H9 (cell line): ENCODE data around the gene STXBP5L. TPM values are rescaled to one million over a fixed set of nuclear protein-coding genes. Genes with fewer than 3 reads are reported as not detected.
"Not testable (repeated sequence)": the region's sequence is repeated elsewhere in the genome, so short reads cannot be mapped to it uniquely, and the experiment has no call there.

ENCODE experiments used
- DNase-seq: peaks from one replicate; pipeline ENCODE4 v3.0.0-alpha.2; 2017
- H2AFZ ChIP-seq: one replicate; pipeline ENCODE4 v1.6.1; 2013; ENCODE audit warnings: mild to moderate bottlenecking, low read length, control low read depth, moderate library complexity
- H2AK5ac ChIP-seq: 2 replicates; pipeline ENCODE4 v1.6.1; 2013; ENCODE audit warnings: low read length, control low read depth, mixed read lengths; ENCODE audit not compliant: insufficient read length
- H2BK120ac ChIP-seq: one replicate; pipeline ENCODE4 v1.6.1; 2013; ENCODE audit warnings: low read depth, mild to moderate bottlenecking, low read length, control low read depth, inconsistent platforms; ENCODE audit not compliant: poor library complexity, severe bottlenecking
- H2BK12ac ChIP-seq: 2 replicates; pipeline ENCODE4 v1.6.1; 2013; ENCODE audit warnings: low read length, control low read depth, mixed read lengths, low read depth; ENCODE audit not compliant: insufficient read length
- H2BK15ac ChIP-seq: 2 replicates; pipeline ENCODE4 v1.6.1; 2013; ENCODE audit warnings: low read depth, low read length, control low read depth
- H2BK20ac ChIP-seq: one replicate; pipeline ENCODE4 v1.6.1; 2013; ENCODE audit warnings: low read depth, mild to moderate bottlenecking, low read length, control low read depth, inconsistent platforms; ENCODE audit not compliant: poor library complexity, severe bottlenecking
- H2BK5ac ChIP-seq: 2 replicates; pipeline ENCODE4 v1.6.1; 2013; ENCODE audit warnings: low read length, control low read depth, mixed read lengths; ENCODE audit not compliant: insufficient read length
- H3K14ac ChIP-seq: 2 replicates; pipeline ENCODE4 v1.6.1; 2013; ENCODE audit warnings: low read length, control low read depth; ENCODE audit not compliant: insufficient read depth
- H3K18ac ChIP-seq: 2 replicates; pipeline ENCODE4 v1.6.1; 2013; ENCODE audit warnings: low read depth, mild to moderate bottlenecking, mixed read lengths, low read length, control low read depth; ENCODE audit not compliant: insufficient read length
- H3K23ac ChIP-seq: 2 replicates; pipeline ENCODE4 v1.6.1; 2013; ENCODE audit warnings: low read length, control low read depth, mixed read lengths, low read depth; ENCODE audit not compliant: insufficient read length
- H3K23me2 ChIP-seq: 2 replicates; pipeline ENCODE4 v1.6.1; 2013; ENCODE audit warnings: low read depth, mild to moderate bottlenecking, mixed read lengths, low read length, control low read depth; ENCODE audit not compliant: insufficient read length, poor library complexity, severe bottlenecking
- H3K27ac ChIP-seq: 2 replicates; pipeline ENCODE4 v1.5.1; 2013; ENCODE audit warnings: low read length, control low read depth, mixed read lengths, low read depth; ENCODE audit not compliant: insufficient read length
- H3K27me3 ChIP-seq: 2 replicates; pipeline ENCODE4 v1.6.1; 2013; ENCODE audit warnings: low read length, control low read depth, inconsistent platforms; ENCODE audit not compliant: insufficient read depth
- H3K4ac ChIP-seq: 2 replicates; pipeline ENCODE4 v1.6.1; 2013; ENCODE audit warnings: low read depth, mild to moderate bottlenecking, control low read depth, inconsistent platforms, low read length, moderate library complexity
- H3K4me1 ChIP-seq: 2 replicates; pipeline ENCODE4 v1.6.1; 2013; ENCODE audit warnings: low read length, control low read depth, inconsistent platforms; ENCODE audit not compliant: insufficient read depth
- H3K4me2 ChIP-seq: 2 replicates; pipeline ENCODE4 v1.6.1; 2013; ENCODE audit warnings: low read length, control low read depth, mixed read lengths; ENCODE audit not compliant: insufficient read length, insufficient read depth
- H3K56ac ChIP-seq: 2 replicates; pipeline ENCODE4 v1.6.1; 2013; ENCODE audit warnings: low read depth, mild to moderate bottlenecking, mixed read lengths, low read length, control low read depth; ENCODE audit not compliant: insufficient read length
- H3K79me1 ChIP-seq: 2 replicates; pipeline ENCODE4 v1.6.1; 2013; ENCODE audit warnings: low read depth, mild to moderate bottlenecking, moderate library complexity, low read length, control low read depth, inconsistent platforms; ENCODE audit not compliant: insufficient read depth, poor library complexity, severe bottlenecking
- H3K79me2 ChIP-seq: 2 replicates; pipeline ENCODE4 v1.6.1; 2013; ENCODE audit warnings: low read length, control low read depth, inconsistent platforms; ENCODE audit not compliant: insufficient read depth
- H3K9ac ChIP-seq: 2 replicates; pipeline ENCODE4 v1.6.1; 2013; ENCODE audit warnings: low read length, control low read depth, mixed read lengths; ENCODE audit not compliant: insufficient read length; ENCODE audit errors: extremely low read depth
- H3K9me3 ChIP-seq: one replicate; pipeline ENCODE4 v1.6.1; 2013; ENCODE audit warnings: low read depth, low read length, inconsistent platforms; ENCODE audit not compliant: control insufficient read depth
- H3T11ph ChIP-seq: one replicate; pipeline ENCODE4 v1.6.1; 2013; ENCODE audit warnings: mild to moderate bottlenecking, low read length, control low read depth, inconsistent platforms
- H4K20me1 ChIP-seq: one replicate; pipeline ENCODE4 v1.6.1; 2013; ENCODE audit not compliant: control insufficient read depth, insufficient read length, insufficient read depth
- H4K5ac ChIP-seq: 2 replicates; pipeline ENCODE4 v1.6.1; 2013; ENCODE audit warnings: low read depth, mild to moderate bottlenecking, mixed read lengths, low read length, control low read depth; ENCODE audit not compliant: insufficient read length
- H4K8ac ChIP-seq: replicated peaks from 2 replicates; pipeline ENCODE4 v1.6.1; 2013; ENCODE audit warnings: low read length, control low read depth, mixed read lengths, low read depth; ENCODE audit not compliant: insufficient read length
- H4K91ac ChIP-seq: 2 replicates; pipeline ENCODE4 v1.6.1; 2013; ENCODE audit warnings: low read depth, mild to moderate bottlenecking, moderate library complexity, mixed read lengths, low read length, control low read depth; ENCODE audit not compliant: insufficient read length
- H3K27ac Mint-ChIP-seq, 3 experiments: 2 replicates in 2 of 3; 3 replicates in 1 of 3; pipeline ENCODE4 v1.8.0; 2020 to 2021; ENCODE audit warnings: mixed read lengths in 3 of 3, mild to moderate bottlenecking in 1 of 3, moderate library complexity in 1 of 3
- H3K27me3 Mint-ChIP-seq: 2 replicates; pipeline ENCODE4 v1.8.0; 2021; ENCODE audit warnings: low read depth, mild to moderate bottlenecking, moderate library complexity, mixed read lengths
- H3K36me3 Mint-ChIP-seq, 3 experiments: 2 replicates in 2 of 3; 3 replicates in 1 of 3; pipeline ENCODE4 v1.8.0; 2020 to 2021; ENCODE audit warnings: low read depth in 3 of 3, mixed read lengths in 3 of 3; ENCODE audit not compliant: insufficient read depth in 1 of 3
- H3K4me1 Mint-ChIP-seq, 2 experiments: 2 replicates each; pipeline ENCODE4 v1.8.0; 2020; ENCODE audit warnings: mixed read lengths in 2 of 2
- H3K4me3 Mint-ChIP-seq, 2 experiments: 2 replicates in 1 of 2; 3 replicates in 1 of 2; pipeline ENCODE4 v1.8.0; 2020 to 2021; ENCODE audit warnings: mild to moderate bottlenecking in 2 of 2, mixed read lengths in 2 of 2, moderate library complexity in 1 of 2
- H3K9me3 Mint-ChIP-seq, 2 experiments: 2 replicates in 1 of 2; 3 replicates in 1 of 2; pipeline ENCODE4 v1.8.0; 2020; ENCODE audit warnings: mild to moderate bottlenecking in 2 of 2, mixed read lengths in 2 of 2, moderate library complexity in 1 of 2
- CTCF ChIP-seq: fragments of 200-600 bp; sonication (generic); conservative IDR thresholded peaks from 3 replicates; pipeline ENCODE4 v1.8.0; 2021; ENCODE audit warnings: antibody characterized with exemption, mild to moderate bottlenecking
- WGBS: extraction: QIAGEN DNeasy Blood & Tissue Kit; methylation state at CpG from one replicate; pipeline ENCODE4 v1.1.7; 2013; ENCODE audit warnings: missing lambda C conversion rate, low lambda C conversion rate, mixed read lengths; ENCODE audit not compliant: insufficient read length; ENCODE audit errors: extremely low coverage; 5-methylcytosine and 5-hydroxymethylcytosine counted together
- total RNA-seq: library from RNA; stranded (reverse); gene quantifications from 2 replicates; pipeline ENCODE4 v1.2.1, GENCODE V29; 2021

STXBP5L gene
- total RNA-seq, 1 experiment from 2014 or later, result 4.7 TPM

- no peak overlapping the region for H3T11ph ChIP-seq
- WGBS, result no CpG with 5 or more reads among the region's 3 CpGs
- no peak overlapping the region for H3K23ac ChIP-seq
- Mint-ChIP-seq H3K27ac (no peak overlapping the region), H3K27me3 (no peaks in the 10 kb centered on the region), H3K36me3 (peaks cover 15 to 23% (median 20%) of the 10 kb centered on the region in 3 experiments), H3K4me1 (no peaks in the 10 kb centered on the region), H3K4me3 (no peak overlapping the region), H3K9me3 (peaks cover 14 to 31% of the 10 kb centered on the region in 2 experiments)
- no peak overlapping the region for H3K56ac ChIP-seq
- H3K27me3 ChIP-seq, result no peaks in the 10 kb centered on the region
- H4K5ac ChIP-seq, result no peak overlapping the region
- H2BK20ac ChIP-seq, result no peak overlapping the region
- no peak overlapping the region for H2BK120ac ChIP-seq
- H2BK5ac ChIP-seq, result no peak overlapping the region
- H2BK15ac ChIP-seq, result no peak overlapping the region
- TF ChIP-seq CTCF, result no peak
- no peak overlapping the region for H3K14ac ChIP-seq
- DNase-seq, result no peak
- H3K9ac ChIP-seq, result no peak overlapping the region
- H3K4me2 ChIP-seq, result no peak overlapping the region
- H2AFZ ChIP-seq, result no peak overlapping the region
- H3K18ac ChIP-seq, result no peak overlapping the region
- H3K4ac ChIP-seq, result no peak overlapping the region
- H4K20me1 ChIP-seq, result no peaks in the 10 kb centered on the region
- no peak overlapping the region for H4K8ac ChIP-seq
- no peaks in the 10 kb centered on the region for H3K4me1 ChIP-seq
- H3K27ac ChIP-seq, result no peak overlapping the region
- no peaks in the 10 kb centered on the region for H3K23me2 ChIP-seq
- no peak overlapping the region for H4K91ac ChIP-seq
- no peaks in the 10 kb centered on the region for H3K79me1 ChIP-seq
- H2BK12ac ChIP-seq, result no peak overlapping the region
- H2AK5ac ChIP-seq, result no peak overlapping the region
- H3K9me3 ChIP-seq, result no peaks in the 10 kb centered on the region
- no peaks in the 10 kb centered on the region for H3K79me2 ChIP-seq
Measured at GRCh38 chr3:121075191-121075590, 167.2 kb downstream of the STXBP5L start.

- not testable (repeated sequence) for H3K14ac ChIP-seq, H3K27ac Mint-ChIP-seq, H3K4me1 Mint-ChIP-seq, H2BK120ac ChIP-seq, H4K20me1 ChIP-seq, H3K23me2 ChIP-seq, H3K9me3 ChIP-seq, H3K4me1 ChIP-seq, H3K56ac ChIP-seq, H3K27me3 Mint-ChIP-seq, H2AK5ac ChIP-seq, H3K23ac ChIP-seq, H3K27me3 ChIP-seq, H3K27ac ChIP-seq, H2BK20ac ChIP-seq, H2BK15ac ChIP-seq, H2AFZ ChIP-seq, H4K5ac ChIP-seq, H4K8ac ChIP-seq, H3K4me2 ChIP-seq, H4K91ac ChIP-seq, H2BK5ac ChIP-seq, H3K79me1 ChIP-seq, DNase-seq, H3K9ac ChIP-seq, H3K18ac ChIP-seq, H3K79me2 ChIP-seq, H3T11ph ChIP-seq, H3K4ac ChIP-seq, H2BK12ac ChIP-seq, H3K4me3 Mint-ChIP-seq
- no CpG with 5 or more reads among the region's 22 CpGs for WGBS
- peaks cover 14 to 31% of the 10 kb centered on the region in 2 experiments for H3K9me3 Mint-ChIP-seq
- peaks cover 20 to 23% (median 20%) of the 10 kb centered on the region in 3 experiments for H3K36me3 Mint-ChIP-seq
Measured at GRCh38 chr3:121078378-121079101, 170.5 kb downstream of the STXBP5L start.
